H1 (cell line): Measurements from ENCODE around the gene KCNQ1. TPM values are rescaled to one million over a fixed set of nuclear protein-coding genes. Genes with fewer than 3 reads are reported as not detected.

Source experiments
- CBX8 ChIP-seq: fragments of 300-800, 300-1000 bp; sonication (generic); IDR thresholded peaks from 2 replicates; pipeline ENCODE4 v1.7.1; 2016; ENCODE audit warnings: low read depth, low read length, borderline replicate concordance
- EGR1 ChIP-seq: IDR thresholded peaks from 2 replicates; pipeline ENCODE4 v1.6.1; 2011; ENCODE audit warnings: low read depth, low read length, borderline replicate concordance
- JUN ChIP-seq: IDR thresholded peaks from 2 replicates; pipeline ENCODE4 v1.6.1; 2011; ENCODE audit warnings: low read depth, mild to moderate bottlenecking, improper control_type of control experiment, low read length
- RAD21 ChIP-seq, 2 experiments: IDR thresholded peaks in 1 of 2; conservative IDR thresholded peaks in 1 of 2; 2 replicates each; pipeline ENCODE4 v1.6.1; 2011; ENCODE audit warnings: low read depth in 2 of 2, low read length in 2 of 2, improper control_type of control experiment in 1 of 2, inconsistent platforms in 1 of 2, mild to moderate bottlenecking in 1 of 2, moderate library complexity in 1 of 2
- SIN3A ChIP-seq, 2 experiments: IDR thresholded peaks in 1 of 2; conservative IDR thresholded peaks in 1 of 2; 2 replicates each; pipeline ENCODE4 v1.6.1; 2011 to 2012; ENCODE audit warnings: low read length in 2 of 2, improper control_type of control experiment in 1 of 2, low read depth in 1 of 2, mild to moderate bottlenecking in 1 of 2
- SP4 ChIP-seq: IDR thresholded peaks from 2 replicates; pipeline ENCODE4 v1.6.1; 2012; ENCODE audit warnings: low read length, inconsistent platforms
- SUZ12 ChIP-seq: fragments of 200-600 bp; sonication (generic); IDR thresholded peaks from 2 replicates; pipeline ENCODE4 v1.6.1; 2012; ENCODE audit warnings: mild to moderate bottlenecking, inconsistent platforms, low read length, moderate library complexity, mixed read lengths
- TEAD4 ChIP-seq: IDR thresholded peaks from 2 replicates; pipeline ENCODE4 v1.6.1; 2012; ENCODE audit warnings: low read depth, low read length, inconsistent platforms, mixed read lengths
- polyA plus RNA-seq, 7 experiments: library from polyadenylated mRNA; depleted of rRNA in 3 of 7; stranded (reverse) in 5 of 7; unstranded in 2 of 7; fragments of >200 nt in 5 of 7; fragments of 200-250 nt in 2 of 7; gene quantifications; 1 replicate in 5 of 7; 2 replicates in 1 of 7; 4 replicates in 1 of 7; pipeline versions ENCODE4 v1.2.1 to v1.2.3, GENCODE V29; 2011 to 2013; ENCODE audit warnings: missing spikeins in 2 of 7, mixed read lengths in 2 of 7
- total RNA-seq: library from RNA; stranded (reverse); fragmentation: NEBNext Ultra II Directional; extraction: Animal tissue kit (Norgen Biotek cat#: 25700); gene quantifications from 2 replicates; pipeline ENCODE4 v1.2.1, GENCODE V29; 2021

The KCNQ1 gene
- total and polyA plus RNA-seq, 2 of the 8 experiments (the other 6 are each of a cell fraction or from before 2014, with no cell fraction given): 1.9 to 2.0 TPM

- TF ChIP-seq RAD21 (IDR thresholded peaks at IDR 0.05 in 1 of 2, conservative IDR thresholded peaks at IDR 0.05 in 1 of 2; ENCODE audit: low read depth in 2 of 2, low read length in 2 of 2) (no peak), TEAD4 (no peak), JUN (no peak), SP4 (no peak), EGR1 (no peak), CBX8 (no peak), SUZ12 (no peak), SIN3A (conservative IDR thresholded peaks at IDR 0.05 in 1 of 2, IDR thresholded peaks at IDR 0.05 in 1 of 2; ENCODE audit: low read depth in 1 of 2, low read length in 2 of 2) (no peak)
- TF ChIP-seq, all 59 proteins: peak for 0
Observed at GRCh38 chr11:2575591-2576051, 130.8 kb downstream of the KCNQ1 start (continued).
